Pancreas (tissue), 10 donors: ENCODE results near the gene TICAM2. TPM values are rescaled to one million over a fixed set of nuclear protein-coding genes. Genes with fewer than 3 reads are reported as not detected.
A peak's percentile ranks its signal among the peaks of the same experiment; 100 is the strongest.

ENCODE experiments used
- ATAC-seq, 4 donors: fragments of 200-7000 bp; cut with Tn5 transposase; one replicate each; pipeline versions ENCODE4 v1.8.0 to v1.9.1; 2020; ENCODE audit warnings: mild to moderate bottlenecking in 4 of 4, moderate library complexity in 4 of 4
- DNase-seq, 6 donors: peaks; one replicate each; pipeline ENCODE4 v3.0.0-alpha.2; 2020
- FAIRE-seq: peaks from 2 replicates; lab custom pipeline; 2012; peaks lifted over from hg19 to GRCh38; lab: Jason Lieb, UNC
- H3K27ac ChIP-seq, 4 donors: fragments of 200-600 bp; sonication (generic); 1 replicate in 3 of 4; 2 replicates in 1 of 4; pipeline versions ENCODE4 v1.5.0 to v1.8.0; 2020
- H3K27me3 ChIP-seq, 4 donors: fragments of 200-600 bp; one replicate each; pipeline ENCODE4 v1.8.0; 2021
- H3K36me3 ChIP-seq, 3 donors: fragments of 200-600 bp; sonication (generic) in 1 of 3; one replicate each; pipeline versions ENCODE4 v1.5.0 to v1.8.0; 2020 to 2021
- H3K4me1 ChIP-seq, 3 donors: fragments of 200-600 bp; one replicate each; pipeline ENCODE4 v1.8.0; 2021
- H3K4me3 ChIP-seq, 4 donors: fragments of 200-600 bp; sonication (generic) in 2 of 4; one replicate each; pipeline versions ENCODE4 v1.5.0 to v1.8.0; 2020 to 2021
- H3K9me3 ChIP-seq, 4 donors: fragments of 200-600 bp; one replicate each; pipeline ENCODE4 v1.8.0; 2021
- CTCF ChIP-seq, 4 donors: fragments of 200-600 bp; sonication (generic) in 3 of 4; IDR thresholded peaks; one replicate each; pipeline versions ENCODE4 v1.5.0 to v1.8.0; 2021; ENCODE audit warnings: antibody characterized with exemption in 4 of 4
- WGBS, 2 donors: extraction: QIAGEN DNeasy Blood & Tissue Kit; methylation state at CpG; one replicate each; pipeline ENCODE4 v1.1.7; 2013; 5-methylcytosine and 5-hydroxymethylcytosine counted together
- intact Hi-C, 3 donors: fragments of 100-400 bp; cut with DNase I; formaldehyde crosslinking; loops; one replicate each; pipeline versions ENCODE4 v1.11.1 to v1.14.2; 2022
- polyA plus RNA-seq, 2 donors: library from polyadenylated mRNA; stranded (reverse); fragments of 200-250 nt; gene quantifications; one replicate each; pipeline ENCODE4 v1.2.3, GENCODE V29; 2013
- total RNA-seq, 6 donors: library from RNA; stranded (reverse); fragmentation: NEBNext Ultra II Directional in 4 of 6; extraction: Animal tissue kit (Norgen Biotek cat#: 25700) in 4 of 6; gene quantifications; one replicate each; pipeline versions ENCODE4 v1.2.1 to v1.2.4, GENCODE V29; 2021 to 2023
- donor health status: healthy with polysubstance abuse.
- donor health status: DM: no; HTN: no; CAD: no; lungs with moderate emphysema.
- donor health status: DM: no; HTN: no; CAD: no.
- donor health status: control.
- donor health status: control.
- donor health status: Bipolar disorder and iron deficiency.
- donor health status: DM: yes; HTN: yes; CAD: no.
- donor health status: DM: no; HTN: no; CAD: no.
- donor health status: DM: no; HTN: no; CAD: no.
- donor health status: DM: yes; HTN: yes; CAD: no.

Gene TICAM2
- total and polyA plus RNA-seq, 8 donors, result 1.4 to 3.4 (median 2.0) TPM

GRCh38 chr5:115616892-115617291 is 14.6 kb upstream of the TICAM2 start:
- peaks cover 0 to 32% (median 5%) of the 10 kb centered on the region in 3 donors for H3K36me3 ChIP-seq
- no peaks in the 10 kb centered on the region for H3K27me3 ChIP-seq
- ATAC-seq, result peak in 1 of 4 donors; percentile 41
- H3K9me3 ChIP-seq, result no peaks in the 10 kb centered on the region
- 29 to 41% methylated on average over 1 of the region's 1 CpG for whole genome bisulfite sequencing, 2 donors
- no peak for DNase-seq
- peaks cover 9 to 13% (median 12%) of the 10 kb centered on the region in 3 donors for H3K4me1 ChIP-seq
- no peak overlapping the region for H3K27ac ChIP-seq
- H3K4me3 ChIP-seq, result no peak overlapping the region
- no peak for TF ChIP-seq CTCF (IDR thresholded peaks at IDR 0.05)
- FAIRE-seq, result no peak
- intact Hi-C loops, result no loop called here

- FAIRE-seq, result no peak
- H3K9me3 ChIP-seq, result no peaks in the 10 kb centered on the region
- H3K4me1 ChIP-seq, result peaks cover 6 to 10% (median 8%) of the 10 kb centered on the region in 3 donors
- no peaks in the 10 kb centered on the region for H3K27me3 ChIP-seq
- H3K36me3 ChIP-seq, result peaks cover 0 to 32% (median 5%) of the 10 kb centered on the region in 3 donors
- ATAC-seq, result no peak
- no peak overlapping the region for H3K4me3 ChIP-seq
- DNase-seq, result no peak
- no peak overlapping the region for H3K27ac ChIP-seq
- no peak for TF ChIP-seq CTCF (IDR thresholded peaks at IDR 0.05)
- intact Hi-C loops, result no loop called here
Measured at GRCh38 chr5:115616472-115616871, 14.2 kb upstream of the TICAM2 start.

GRCh38 chr5:115611873-115612272 is 9.6 kb upstream of the TICAM2 start:
- FAIRE-seq (no peak), DNase-seq (no peak), ATAC-seq (no peak)
- WGBS, 2 donors, result 94 to 97% methylated on average over 5 of the region's 5 CpGs
- no peak overlapping the region for H3K4me3 ChIP-seq
- H3K9me3 ChIP-seq, result no peaks in the 10 kb centered on the region
- H3K27me3 ChIP-seq, result no peaks in the 10 kb centered on the region
- no peak overlapping the region for H3K27ac ChIP-seq
- H3K36me3 ChIP-seq, result peaks cover 0 to 11% (median 0%) of the 10 kb centered on the region in 3 donors
- TF ChIP-seq CTCF (IDR thresholded peaks at IDR 0.05), result no peak
- H3K4me1 ChIP-seq, result peaks cover 0 to under 1% (median 0%) of the 10 kb centered on the region in 3 donors
- intact Hi-C loops, result no loop called here

GRCh38 chr5:115607935-115608334 is 5.7 kb upstream of the TICAM2 start:
- H3K4me3 ChIP-seq, result no peak overlapping the region
- no peaks in the 10 kb centered on the region for H3K4me1 ChIP-seq
- no peaks in the 10 kb centered on the region for H3K27me3 ChIP-seq
- 81 to 88% methylated on average over 2 of the region's 2 CpGs for WGBS, 2 donors
- ATAC-seq, result peak in 1 of 4 donors; percentile 17
- FAIRE-seq, result no peak
- H3K27ac ChIP-seq, result no peak overlapping the region
- intact Hi-C loops, result no loop called here
- H3K9me3 ChIP-seq, result no peaks in the 10 kb centered on the region
- no peak for TF ChIP-seq CTCF (IDR thresholded peaks at IDR 0.05)
- H3K36me3 ChIP-seq, result no peaks in the 10 kb centered on the region
- no peak for DNase-seq

GRCh38 chr5:115605436-115605835 is 3.2 kb upstream of the TICAM2 start:
- Histone ChIP-seq H3K27me3 (no peaks in the 10 kb centered on the region), H3K27ac (no peak overlapping the region), H3K9me3 (no peaks in the 10 kb centered on the region), H3K36me3 (no peaks in the 10 kb centered on the region), H3K4me1 (peaks cover 0 to 7% (median 0%) of the 10 kb centered on the region in 3 donors), H3K4me3 (no peak overlapping the region)
- ATAC-seq (no peak), FAIRE-seq (no peak), DNase-seq (no peak)
- intact Hi-C loops, result no loop called here
- no peak for TF ChIP-seq CTCF (IDR thresholded peaks at IDR 0.05)
- 91 to 92% methylated on average over 3 of the region's 3 CpGs for WGBS, 2 donors
